AG20443 (cell line): ENCODE measurements around the gene ANKK1.

Source experiments
- DNase-seq: peaks from one replicate; pipeline ENCODE4 v3.0.0; 2012; ENCODE audit warnings: low spot score, mixed read lengths

ANKK1 gene

GRCh38 chr11:113408887-113409286 is 21.3 kb downstream of the ANKK1 start:
- no peak for DNase-seq

- DNase-seq: no peak
Measured at GRCh38 chr11:113409526-113409925, 21.9 kb downstream of the ANKK1 start.

GRCh38 chr11:113410414-113411135 is 23.0 kb downstream of the ANKK1 start:
- no peak for DNase-seq

GRCh38 chr11:113411536-113411935 is 24.0 kb downstream of the ANKK1 start:
- DNase-seq: no peak

GRCh38 chr11:113412675-113413074 is 25.1 kb downstream of the ANKK1 start:
- DNase-seq: no peak

- DNase-seq: no peak
Measured at GRCh38 chr11:113415343-113415742, 27.8 kb downstream of the ANKK1 start.

- no peak for DNase-seq
Measured at GRCh38 chr11:113417428-113417827, 29.8 kb downstream of the ANKK1 start.

- DNase-seq: no peak
Measured at GRCh38 chr11:113419454-113420003, 31.9 kb downstream of the ANKK1 start.

GRCh38 chr11:113420808-113421207 is 33.2 kb downstream of the ANKK1 start:
- no peak for DNase-seq

- no peak for DNase-seq
Measured at GRCh38 chr11:113426686-113427085, 39.1 kb downstream of the ANKK1 start.

GRCh38 chr11:113431746-113432145 is 44.2 kb downstream of the ANKK1 start:
- no peak for DNase-seq

GRCh38 chr11:113435190-113435968 is 47.8 kb downstream of the ANKK1 start:
- DNase-seq: no peak

- no peak for DNase-seq
Measured at GRCh38 chr11:113436672-113437252, 49.2 kb downstream of the ANKK1 start.

- DNase-seq: no peak
Measured at GRCh38 chr11:113440816-113441215, 53.2 kb downstream of the ANKK1 start.

GRCh38 chr11:113444502-113445123 is 57.0 kb downstream of the ANKK1 start:
- no peak for DNase-seq

- DNase-seq: no peak
Measured at GRCh38 chr11:113446112-113446511, 58.5 kb downstream of the ANKK1 start.

GRCh38 chr11:113446938-113447337 is 59.4 kb downstream of the ANKK1 start:
- no peak for DNase-seq

GRCh38 chr11:113447621-113448315 is 60.2 kb downstream of the ANKK1 start:
- DNase-seq: peak; percentile 70

- no peak for DNase-seq
Measured at GRCh38 chr11:113448316-113448677, 60.7 kb downstream of the ANKK1 start.

- DNase-seq: no peak
Measured at GRCh38 chr11:113449743-113450142, 62.2 kb downstream of the ANKK1 start.
